Measurements from ENCODE around the gene SRGAP2C. TPM values are rescaled to one million over a fixed set of nuclear protein-coding genes. Genes with fewer than 3 reads are reported as not detected.
"Not testable (repeated sequence)": the region's sequence is repeated elsewhere in the genome, so short reads cannot be mapped to it uniquely, and the experiment has no call there.

SRGAP2C gene
- total RNA-seq, 1 experiment from 2014 or later: 26.2 TPM

GRCh38 chr1:121293263-121294204 lies 108.8 kb downstream of the SRGAP2C start:
- H3K4me2 ChIP-seq (ENCODE audit: low read depth, low read length, poor library complexity, severe bottlenecking); H3K9me2 ChIP-seq (replicated peaks; ENCODE audit: insufficient read depth, low read length); H3K4me3 ChIP-seq (ENCODE audit: low read length); H3K4me1 ChIP-seq (ENCODE audit: low read length); H3K9ac ChIP-seq (ENCODE audit: low read length); H2AFZ ChIP-seq (ENCODE audit: low read length); H3K9me3 ChIP-seq (ENCODE audit: low read length); H4K20me1 ChIP-seq (ENCODE audit: insufficient read depth, low read depth, low read length); DNase-seq; H3K27ac ChIP-seq (ENCODE audit: low read length); H3K36me3 ChIP-seq (ENCODE audit: insufficient read depth, low read length); H3K79me2 ChIP-seq (ENCODE audit: low read length); H3K27me3 ChIP-seq (ENCODE audit: low read length): not testable (repeated sequence)

- H3K36me3 ChIP-seq (ENCODE audit: insufficient read depth, low read length); H3K9ac ChIP-seq (ENCODE audit: low read length); H3K4me3 ChIP-seq (ENCODE audit: low read length); H2AFZ ChIP-seq (ENCODE audit: low read length); DNase-seq; H3K4me2 ChIP-seq (ENCODE audit: low read depth, low read length, poor library complexity, severe bottlenecking); H3K27me3 ChIP-seq (ENCODE audit: low read length); H3K9me3 ChIP-seq (ENCODE audit: low read length); H3K79me2 ChIP-seq (ENCODE audit: low read length); H3K4me1 ChIP-seq (ENCODE audit: low read length); H3K9me2 ChIP-seq (replicated peaks; ENCODE audit: insufficient read depth, low read length); H4K20me1 ChIP-seq (ENCODE audit: insufficient read depth, low read depth, low read length); H3K27ac ChIP-seq (ENCODE audit: low read length): not testable (repeated sequence)
These were observed 109.4 kb downstream of the SRGAP2C start for GRCh38 chr1:121294205-121294570.

GRCh38 chr1:121296563-121296962 lies 111.8 kb downstream of the SRGAP2C start:
- H3K27me3 ChIP-seq (ENCODE audit: low read length); H3K4me1 ChIP-seq (ENCODE audit: low read length); H3K4me2 ChIP-seq (ENCODE audit: low read depth, low read length, poor library complexity, severe bottlenecking); H3K27ac ChIP-seq (ENCODE audit: low read length); H3K36me3 ChIP-seq (ENCODE audit: insufficient read depth, low read length); H3K9me3 ChIP-seq (ENCODE audit: low read length); H3K9ac ChIP-seq (ENCODE audit: low read length); H3K79me2 ChIP-seq (ENCODE audit: low read length); H3K9me2 ChIP-seq (replicated peaks; ENCODE audit: insufficient read depth, low read length); H2AFZ ChIP-seq (ENCODE audit: low read length); H3K4me3 ChIP-seq (ENCODE audit: low read length); H4K20me1 ChIP-seq (ENCODE audit: insufficient read depth, low read depth, low read length); DNase-seq: not testable (repeated sequence)

GRCh38 chr1:121298529-121298928 lies 113.8 kb downstream of the SRGAP2C start:
- H3K4me3 ChIP-seq (ENCODE audit: low read length); DNase-seq; H3K36me3 ChIP-seq (ENCODE audit: insufficient read depth, low read length); H2AFZ ChIP-seq (ENCODE audit: low read length); H3K9ac ChIP-seq (ENCODE audit: low read length); H3K27me3 ChIP-seq (ENCODE audit: low read length); H4K20me1 ChIP-seq (ENCODE audit: insufficient read depth, low read depth, low read length); H3K79me2 ChIP-seq (ENCODE audit: low read length); H3K9me2 ChIP-seq (replicated peaks; ENCODE audit: insufficient read depth, low read length); H3K9me3 ChIP-seq (ENCODE audit: low read length); H3K4me1 ChIP-seq (ENCODE audit: low read length); H3K4me2 ChIP-seq (ENCODE audit: low read depth, low read length, poor library complexity, severe bottlenecking); H3K27ac ChIP-seq (ENCODE audit: low read length): not testable (repeated sequence)

- not testable (repeated sequence) for H3K9me2 ChIP-seq (replicated peaks; ENCODE audit: insufficient read depth, low read length); H2AFZ ChIP-seq (ENCODE audit: low read length); H3K9ac ChIP-seq (ENCODE audit: low read length); H3K4me3 ChIP-seq (ENCODE audit: low read length); H3K4me1 ChIP-seq (ENCODE audit: low read length); DNase-seq; H3K79me2 ChIP-seq (ENCODE audit: low read length); H3K27ac ChIP-seq (ENCODE audit: low read length); H3K9me3 ChIP-seq (ENCODE audit: low read length); H3K4me2 ChIP-seq (ENCODE audit: low read depth, low read length, poor library complexity, severe bottlenecking); H4K20me1 ChIP-seq (ENCODE audit: insufficient read depth, low read depth, low read length); H3K36me3 ChIP-seq (ENCODE audit: insufficient read depth, low read length); H3K27me3 ChIP-seq (ENCODE audit: low read length)
These were observed 114.9 kb downstream of the SRGAP2C start for GRCh38 chr1:121299514-121300149.

GRCh38 chr1:121301876-121302275 lies 117.1 kb downstream of the SRGAP2C start:
- not testable (repeated sequence) for H3K9me3 ChIP-seq (ENCODE audit: low read length); H3K36me3 ChIP-seq (ENCODE audit: insufficient read depth, low read length); DNase-seq

GRCh38 chr1:121307759-121308158 lies 123.0 kb downstream of the SRGAP2C start:
- not testable (repeated sequence) for H3K27ac ChIP-seq (ENCODE audit: low read length); H3K9me2 ChIP-seq (replicated peaks; ENCODE audit: insufficient read depth, low read length); DNase-seq; H3K4me1 ChIP-seq (ENCODE audit: low read length); H3K4me2 ChIP-seq (ENCODE audit: low read depth, low read length, poor library complexity, severe bottlenecking); H4K20me1 ChIP-seq (ENCODE audit: insufficient read depth, low read depth, low read length); H3K4me3 ChIP-seq (ENCODE audit: low read length); H3K36me3 ChIP-seq (ENCODE audit: insufficient read depth, low read length); H3K27me3 ChIP-seq (ENCODE audit: low read length); H3K79me2 ChIP-seq (ENCODE audit: low read length); H2AFZ ChIP-seq (ENCODE audit: low read length); H3K9me3 ChIP-seq (ENCODE audit: low read length); H3K9ac ChIP-seq (ENCODE audit: low read length)

More at GRCh38 chr1:121301876-121302275, 117.1 kb downstream of the SRGAP2C start:
- not testable (repeated sequence) for H3K9ac ChIP-seq (ENCODE audit: low read length); H3K4me1 ChIP-seq (ENCODE audit: low read length); H3K4me3 ChIP-seq (ENCODE audit: low read length); H3K79me2 ChIP-seq (ENCODE audit: low read length); H3K27me3 ChIP-seq (ENCODE audit: low read length); H3K27ac ChIP-seq (ENCODE audit: low read length); H3K4me2 ChIP-seq (ENCODE audit: low read depth, low read length, poor library complexity, severe bottlenecking); H3K9me2 ChIP-seq (replicated peaks; ENCODE audit: insufficient read depth, low read length); H2AFZ ChIP-seq (ENCODE audit: low read length); H4K20me1 ChIP-seq (ENCODE audit: insufficient read depth, low read depth, low read length)

- not testable (repeated sequence) for H3K4me1 ChIP-seq (ENCODE audit: low read length); H3K9me2 ChIP-seq (replicated peaks; ENCODE audit: insufficient read depth, low read length); H3K27ac ChIP-seq (ENCODE audit: low read length)
These were observed 130.7 kb downstream of the SRGAP2C start for GRCh38 chr1:121315509-121315908.

More at GRCh38 chr1:121315509-121315908, 130.7 kb downstream of the SRGAP2C start:
- H3K4me3 ChIP-seq (ENCODE audit: low read length); H3K4me2 ChIP-seq (ENCODE audit: low read depth, low read length, poor library complexity, severe bottlenecking); H4K20me1 ChIP-seq (ENCODE audit: insufficient read depth, low read depth, low read length); H3K27me3 ChIP-seq (ENCODE audit: low read length); H3K79me2 ChIP-seq (ENCODE audit: low read length); H3K9ac ChIP-seq (ENCODE audit: low read length); H3K9me3 ChIP-seq (ENCODE audit: low read length); DNase-seq; H3K36me3 ChIP-seq (ENCODE audit: insufficient read depth, low read length); H2AFZ ChIP-seq (ENCODE audit: low read length): not testable (repeated sequence)

Measured in Karpas-422 (cell line).